ELF-1 (cell line): ENCODE results near the gene ADO.

ENCODE experiments used
- DNase-seq: peaks from one replicate; pipeline ENCODE4 v3.0.0-alpha.2; 2016; ENCODE audit warnings: low read depth, low spot score

Gene ADO

GRCh38 chr10:62817766-62818425 is 13.4 kb downstream of the ADO start:
- peak; percentile 97 for DNase-seq

- DNase-seq: peak; percentile 71
Observed at GRCh38 chr10:62818426-62819011, 14.0 kb downstream of the ADO start.

- DNase-seq: peak; percentile 30
Observed at GRCh38 chr10:62819141-62819920, 14.8 kb downstream of the ADO start.

GRCh38 chr10:62820586-62820985 is 16.1 kb downstream of the ADO start:
- DNase-seq: no peak

GRCh38 chr10:62826273-62826672 is 21.8 kb downstream of the ADO start:
- DNase-seq: no peak

- DNase-seq: no peak
Observed at GRCh38 chr10:62829622-62830021, 25.1 kb downstream of the ADO start.

GRCh38 chr10:62830679-62831078 is 26.2 kb downstream of the ADO start:
- no peak for DNase-seq

GRCh38 chr10:62831346-62831745 is 26.8 kb downstream of the ADO start:
- DNase-seq: no peak

- no peak for DNase-seq
Observed at GRCh38 chr10:62839590-62839989, 35.1 kb downstream of the ADO start.

GRCh38 chr10:62842983-62843382 is 38.5 kb downstream of the ADO start:
- DNase-seq: no peak

- DNase-seq: no peak
Observed at GRCh38 chr10:62843600-62843999, 39.1 kb downstream of the ADO start.

- no peak for DNase-seq
Observed at GRCh38 chr10:62844280-62845011, 39.9 kb downstream of the ADO start.

GRCh38 chr10:62847433-62847832 is 42.9 kb downstream of the ADO start:
- DNase-seq: no peak

GRCh38 chr10:62850646-62851045 is 46.1 kb downstream of the ADO start:
- DNase-seq: no peak

GRCh38 chr10:62851442-62851841 is 46.9 kb downstream of the ADO start:
- DNase-seq: peak; percentile 24

- no peak for DNase-seq
Observed at GRCh38 chr10:62852961-62853702, 48.6 kb downstream of the ADO start.

GRCh38 chr10:62853710-62854109 is 49.2 kb downstream of the ADO start:
- DNase-seq: no peak

- DNase-seq: no peak
Observed at GRCh38 chr10:62856021-62856420, 51.5 kb downstream of the ADO start.
